ENCODE data around the gene XYLB.

- TF ChIP-seq PRDM4 (CRISPR knock-in tag; IDR thresholded peaks at IDR 0.05; ENCODE audit: borderline replicate concordance), result no peak
- no peak for TF ChIP-seq CTCF (CRISPR knock-in tag; IDR thresholded peaks at IDR 0.05)
- TF ChIP-seq ATF7-NPFF (CRISPR knock-in tag; IDR thresholded peaks at IDR 0.05; ENCODE audit: low read depth), result no peak
- TF ChIP-seq ZNF24 (IDR thresholded peaks at IDR 0.05), result no peak
- no peak for TF ChIP-seq EP300 (IDR thresholded peaks at IDR 0.05; ENCODE audit: low read depth in 2 of 2, low read length in 2 of 2)
- TF ChIP-seq EP300 (CRISPR knock-in tag; IDR thresholded peaks at IDR 0.05; ENCODE audit: borderline replicate concordance), result no peak
- no peak for TF ChIP-seq MXI1 (IDR thresholded peaks at IDR 0.05; ENCODE audit: borderline replicate concordance, low read depth, low read length)
- no peak for TF ChIP-seq MED13 (CRISPR knock-in tag; IDR thresholded peaks at IDR 0.05)
- TF ChIP-seq SRSF1 (optimal IDR thresholded peaks at IDR 0.05; ENCODE audit: low read depth, low read length), result no peak
- TF ChIP-seq NFKB2 (CRISPR knock-in tag; IDR thresholded peaks at IDR 0.05; ENCODE audit: borderline replicate concordance), result no peak
- no peak for TF ChIP-seq PHF8 (CRISPR knock-in tag; IDR thresholded peaks at IDR 0.05)
- no peak for TF ChIP-seq POLR2AphosphoS5 (IDR thresholded peaks at IDR 0.05; ENCODE audit: low read depth, low read length)
- no peak for TF ChIP-seq TCF7L2 (IDR thresholded peaks at IDR 0.05; ENCODE audit: low read depth, low read length)
Observed at GRCh38 chr3:38365469-38366062, 19.0 kb downstream of the XYLB start.

All from HepG2 (cell line).